Activated CD8-positive, alpha-beta memory T cell treated with anti-CD3 and anti-CD28 coated beads for 4 hours (primary cell): ENCODE results near the gene MARCHF10.
"Not testable (repeated sequence)": the region's sequence is repeated elsewhere in the genome, so short reads cannot be mapped to it uniquely, and the experiment has no call there.

Source experiments
- DNase-seq, 2 donors: peaks; one replicate each; pipeline ENCODE4 v3.0.0-alpha.2; 2020; ENCODE audit warnings: low read depth in 2 of 2

The MARCHF10 gene

DNA sequence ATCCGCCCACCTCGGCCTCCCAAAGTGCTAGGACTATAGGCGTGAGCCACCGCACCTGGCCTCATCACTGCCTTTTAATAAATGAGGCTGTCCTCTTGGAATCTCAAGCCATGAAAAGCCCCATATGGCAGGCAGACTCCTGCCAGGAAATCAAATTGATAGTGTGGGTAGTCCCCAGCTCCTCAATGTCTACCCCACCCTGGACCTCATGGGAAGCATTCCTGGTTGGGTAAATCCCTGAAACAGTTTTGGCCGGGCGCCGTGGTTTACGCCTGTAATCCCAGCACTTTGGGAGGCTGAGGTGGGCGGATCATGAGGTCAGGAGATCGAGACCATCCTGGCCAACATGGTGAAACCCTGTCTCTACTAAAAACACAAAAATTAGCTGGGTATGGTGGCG is 109.7 kb downstream of the MARCHF10 start:
- not testable (repeated sequence) for DNase-seq

DNA sequence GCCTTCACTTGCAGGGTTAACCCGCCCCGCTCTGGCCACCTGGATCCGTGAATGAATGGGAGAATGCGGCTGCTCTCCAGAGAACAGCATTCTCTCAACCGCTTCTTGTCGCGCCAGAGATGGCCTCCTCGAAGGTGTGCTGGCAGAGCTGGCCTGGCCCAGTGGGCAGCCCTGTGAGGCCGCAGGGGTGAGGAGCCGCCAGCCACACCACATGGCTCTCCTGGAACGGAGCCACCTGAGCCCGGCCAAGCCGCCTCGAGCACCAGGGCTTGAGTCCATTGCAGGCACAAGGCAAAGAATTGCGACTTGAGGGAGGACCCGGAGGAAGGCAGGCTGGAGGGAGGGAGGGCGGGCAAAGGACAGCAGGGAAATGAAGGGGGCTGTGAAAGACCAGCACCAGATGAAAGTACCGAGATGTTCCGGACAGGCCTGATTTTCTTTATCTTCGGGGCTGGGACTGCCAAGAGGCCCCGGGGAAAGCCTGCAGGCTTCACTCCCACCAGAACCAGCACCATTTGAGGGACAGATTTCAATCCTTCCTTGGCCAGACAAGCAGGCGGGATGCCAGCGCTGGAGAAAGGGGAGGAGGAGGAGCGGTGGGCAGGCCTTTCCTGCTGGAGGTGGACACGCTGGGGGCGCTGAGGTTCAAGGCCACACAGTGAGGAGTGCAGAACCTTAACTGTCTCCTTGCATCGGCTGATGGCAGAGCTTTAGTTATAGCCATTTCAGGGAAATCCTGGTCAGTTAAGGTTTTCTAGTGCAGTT is 111.2 kb downstream of the MARCHF10 start:
- no peak for DNase-seq

DNA sequence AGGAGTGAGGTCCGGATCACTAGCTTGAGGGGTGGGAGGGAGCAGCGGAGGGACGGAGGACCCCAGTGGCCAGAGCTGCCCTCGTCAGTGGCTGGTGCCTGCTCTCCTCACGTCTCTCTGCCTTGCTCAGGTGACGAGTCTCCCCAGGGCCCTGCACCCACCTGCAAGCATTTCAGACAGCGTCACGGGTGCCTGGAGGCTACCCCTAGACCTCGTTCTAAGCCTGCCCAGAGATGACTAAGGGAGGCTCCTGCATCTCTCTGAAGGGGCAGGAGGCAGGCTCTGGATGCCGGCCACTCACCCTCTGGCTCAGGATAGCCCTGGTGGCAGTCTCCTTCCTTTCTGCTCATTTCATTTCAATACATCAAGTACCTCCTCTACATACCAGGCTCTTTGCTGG is 111.9 kb downstream of the MARCHF10 start:
- no peak for DNase-seq

DNA sequence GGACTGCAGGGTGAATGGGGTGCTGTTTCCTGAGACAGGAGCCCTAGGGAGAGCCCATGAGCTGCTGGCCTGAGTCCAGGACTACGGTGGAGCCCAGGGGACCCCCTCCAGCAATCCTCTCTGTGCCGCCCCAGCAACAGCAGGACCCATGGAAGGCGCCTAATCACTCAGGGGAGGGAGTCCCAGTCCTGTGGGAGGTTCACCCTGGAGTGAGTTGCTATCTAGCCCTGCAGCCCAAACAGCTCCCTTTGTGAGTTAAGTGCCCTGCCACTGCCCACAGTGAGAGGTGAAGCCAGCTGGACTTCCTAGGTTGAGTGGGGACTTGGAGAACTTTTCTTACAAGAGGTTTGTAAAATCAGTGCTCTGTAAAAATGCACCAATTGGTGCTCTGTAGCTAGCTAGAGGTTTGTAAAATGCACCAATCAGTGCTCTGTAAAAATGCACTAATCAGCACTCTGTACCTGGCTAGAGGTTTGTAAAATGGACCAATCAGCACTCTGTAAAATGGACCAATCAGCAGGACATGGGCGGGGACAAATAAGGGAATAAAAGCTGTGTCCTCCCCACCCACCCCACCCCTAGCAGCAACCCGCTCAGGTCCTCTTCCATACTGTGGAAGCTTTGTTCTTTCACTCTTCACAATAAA is 112.9 kb downstream of the MARCHF10 start:
- not testable (repeated sequence) for DNase-seq

DNA sequence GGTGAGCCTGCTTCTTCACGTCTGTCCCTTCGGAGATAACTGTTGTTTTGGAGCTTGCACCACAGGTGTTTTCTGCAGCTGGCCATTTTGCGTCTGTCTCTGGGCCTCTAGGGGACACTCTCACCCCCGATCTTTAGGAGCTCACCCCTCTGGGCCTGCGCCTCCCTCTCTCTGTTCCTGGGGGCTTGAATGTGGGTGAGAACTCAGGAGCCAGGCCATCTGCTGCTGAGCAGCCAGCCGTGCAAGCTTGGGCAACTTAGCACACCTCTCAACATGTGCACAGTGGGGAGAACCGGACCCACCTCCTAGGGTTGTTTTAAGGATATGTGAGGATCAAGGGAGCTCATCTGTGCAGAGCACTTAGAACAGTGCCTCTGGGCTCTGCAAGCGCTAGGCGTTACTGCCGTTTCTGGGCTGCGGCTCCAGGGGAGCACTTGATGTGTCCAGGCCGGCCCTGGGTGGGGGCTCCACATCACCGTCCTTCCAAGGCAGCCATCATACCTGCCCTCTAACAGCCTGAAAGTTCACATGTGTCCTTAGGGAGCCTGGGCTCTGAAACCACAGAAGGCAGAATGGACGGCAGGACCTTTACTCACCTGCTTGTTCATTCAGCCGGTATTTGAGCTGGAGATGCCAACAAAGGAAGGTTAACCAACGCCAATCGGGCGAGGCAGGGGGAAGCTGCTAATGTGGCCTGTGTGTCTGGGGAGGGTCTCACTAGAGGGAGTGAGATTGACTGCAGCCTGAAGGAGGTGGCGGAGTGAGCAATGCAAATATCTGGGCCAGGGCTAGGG is 114.3 kb downstream of the MARCHF10 start:
- no peak for DNase-seq

DNA sequence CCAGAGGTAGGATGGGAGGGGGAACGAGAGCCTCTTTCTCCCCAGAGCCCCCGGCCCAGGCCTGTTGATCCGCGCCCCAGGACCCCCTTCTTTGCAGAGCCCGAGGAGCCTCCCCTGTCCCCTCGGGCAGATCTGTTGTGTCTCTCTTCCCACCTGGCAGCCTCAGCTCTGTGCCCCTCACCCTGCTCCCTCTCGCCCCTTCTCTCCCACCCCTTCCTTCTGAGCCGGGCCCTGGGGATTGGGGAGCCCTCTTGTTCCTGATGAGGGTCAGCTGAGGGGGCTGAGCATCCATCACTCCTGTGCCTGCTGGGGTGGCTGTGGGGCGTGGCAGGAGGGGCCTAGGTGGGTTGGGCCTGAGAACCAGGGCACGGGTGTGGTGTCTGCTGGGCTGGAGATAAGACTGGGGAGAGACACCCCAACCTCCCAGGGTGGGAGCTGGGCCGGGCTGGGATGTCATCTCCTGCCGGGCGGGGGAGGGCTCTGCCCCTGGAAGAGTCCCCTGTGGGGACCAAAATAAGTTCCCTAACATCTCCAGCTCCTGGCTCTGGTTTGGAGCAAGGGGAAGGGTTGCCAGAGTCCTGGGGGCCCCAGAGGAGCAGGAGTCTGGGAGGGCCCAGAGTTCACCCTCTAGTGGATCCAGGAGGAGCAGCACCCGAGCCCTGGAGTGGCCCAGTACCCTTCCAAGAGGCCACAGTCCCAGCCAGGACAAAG is 115.2 kb downstream of the MARCHF10 start:
- no peak for DNase-seq

DNA sequence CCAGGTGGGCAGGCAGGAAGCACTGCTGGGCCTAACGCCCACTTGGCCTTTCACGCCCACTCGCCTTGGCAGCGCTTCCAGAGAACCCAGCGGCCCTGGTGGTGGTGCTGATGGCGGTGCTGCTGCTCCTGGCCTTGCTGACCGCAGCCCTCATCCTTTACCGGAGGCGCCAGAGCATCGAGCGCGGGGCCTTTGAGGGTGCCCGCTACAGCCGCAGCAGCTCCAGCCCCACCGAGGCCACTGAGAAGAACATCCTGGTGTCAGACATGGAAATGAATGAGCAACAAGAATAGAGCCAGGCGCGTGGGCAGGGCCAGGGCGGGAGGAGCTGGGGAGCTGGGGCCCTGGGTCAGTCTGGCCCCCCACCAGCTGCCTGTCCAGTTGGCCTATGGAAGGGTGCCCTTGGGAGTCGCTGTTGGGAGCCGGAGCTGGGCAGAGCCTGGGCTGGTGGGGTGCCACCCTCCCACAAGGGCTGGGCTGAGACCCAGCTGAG is 115.9 kb downstream of the MARCHF10 start:
- no peak for DNase-seq

DNA sequence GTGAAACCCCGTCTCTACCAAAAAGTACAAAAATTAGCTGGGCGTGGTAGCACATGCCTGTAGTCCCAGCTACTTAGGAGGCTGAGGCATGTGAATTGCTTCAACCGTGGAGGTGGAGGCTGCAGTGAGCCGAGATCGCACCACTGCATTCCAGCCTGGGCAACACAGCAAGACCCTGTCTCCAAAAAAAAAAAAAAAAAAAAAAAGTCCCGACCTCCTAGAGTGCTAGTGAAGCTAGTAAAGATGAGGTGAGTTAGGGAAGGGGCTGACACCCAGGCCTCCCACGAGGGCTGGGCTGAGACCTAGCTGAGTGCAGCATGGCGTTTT is 116.6 kb downstream of the MARCHF10 start:
- not testable (repeated sequence) for DNase-seq

DNA sequence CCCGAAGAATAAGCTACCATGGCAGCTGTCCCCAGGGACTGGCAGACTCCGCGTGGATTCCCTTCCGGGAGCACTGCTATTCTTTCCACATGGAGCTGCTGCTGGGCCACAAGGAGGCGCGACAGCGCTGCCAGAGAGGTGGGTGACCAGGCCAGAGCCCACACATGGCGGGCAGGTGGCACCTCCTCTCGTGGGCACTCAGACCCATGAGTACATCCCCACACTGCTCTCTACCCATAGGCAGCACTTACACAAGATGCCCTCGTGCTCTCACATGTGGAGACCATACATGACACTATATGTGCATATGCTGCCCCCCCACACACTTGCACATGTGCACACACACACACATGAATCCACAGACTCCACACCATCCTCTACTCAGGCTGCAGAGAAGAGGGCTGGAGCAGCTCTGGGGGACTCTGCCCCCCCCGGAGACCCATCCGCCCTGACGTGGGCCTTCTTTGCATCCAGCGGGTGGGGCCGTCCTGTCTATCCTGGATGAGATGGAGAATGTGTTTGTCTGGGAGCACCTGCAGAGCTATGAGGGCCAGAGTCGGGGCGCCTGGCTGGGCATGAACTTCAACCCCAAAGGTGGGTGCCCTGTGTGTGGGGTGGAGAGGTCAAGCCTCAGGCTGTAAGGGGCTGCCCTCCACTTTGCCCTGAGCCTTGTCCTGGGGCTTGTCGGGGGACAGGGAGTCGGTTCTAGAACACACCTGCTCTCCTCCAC is 117.8 kb downstream of the MARCHF10 start:
- DNase-seq, result no peak

DNA sequence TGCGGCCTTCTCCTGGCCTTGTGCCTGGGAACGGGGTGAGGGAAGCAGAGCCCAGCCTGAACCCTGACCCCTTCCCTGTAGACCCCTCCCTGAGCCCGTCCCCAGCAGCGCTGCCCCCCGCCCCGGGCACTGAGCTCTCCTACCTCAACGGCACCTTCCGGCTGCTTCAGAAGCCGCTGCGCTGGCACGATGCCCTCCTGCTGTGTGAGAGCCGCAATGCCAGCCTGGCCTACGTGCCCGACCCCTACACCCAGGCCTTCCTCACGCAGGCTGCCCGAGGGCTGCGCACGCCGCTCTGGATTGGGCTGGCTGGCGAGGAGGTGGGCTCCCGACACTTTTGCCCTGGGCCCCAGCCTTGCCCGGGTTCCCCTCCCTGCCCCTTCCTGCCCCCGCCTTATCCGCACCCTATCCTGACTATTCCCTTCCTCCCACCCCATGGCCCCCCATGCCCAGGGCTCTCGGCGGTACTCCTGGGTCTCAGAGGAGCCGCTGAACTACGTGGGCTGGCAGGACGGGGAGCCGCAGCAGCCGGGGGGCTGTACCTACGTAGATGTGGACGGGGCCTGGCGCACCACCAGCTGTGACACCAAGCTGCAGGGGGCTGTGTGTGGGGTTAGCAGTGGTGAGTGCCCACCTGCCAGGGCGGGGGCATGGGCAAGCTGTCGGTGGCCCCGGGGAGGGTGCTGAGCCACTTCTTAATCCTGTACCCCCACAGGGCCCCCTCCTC is 118.5 kb downstream of the MARCHF10 start:
- DNase-seq, result no peak

DNA sequence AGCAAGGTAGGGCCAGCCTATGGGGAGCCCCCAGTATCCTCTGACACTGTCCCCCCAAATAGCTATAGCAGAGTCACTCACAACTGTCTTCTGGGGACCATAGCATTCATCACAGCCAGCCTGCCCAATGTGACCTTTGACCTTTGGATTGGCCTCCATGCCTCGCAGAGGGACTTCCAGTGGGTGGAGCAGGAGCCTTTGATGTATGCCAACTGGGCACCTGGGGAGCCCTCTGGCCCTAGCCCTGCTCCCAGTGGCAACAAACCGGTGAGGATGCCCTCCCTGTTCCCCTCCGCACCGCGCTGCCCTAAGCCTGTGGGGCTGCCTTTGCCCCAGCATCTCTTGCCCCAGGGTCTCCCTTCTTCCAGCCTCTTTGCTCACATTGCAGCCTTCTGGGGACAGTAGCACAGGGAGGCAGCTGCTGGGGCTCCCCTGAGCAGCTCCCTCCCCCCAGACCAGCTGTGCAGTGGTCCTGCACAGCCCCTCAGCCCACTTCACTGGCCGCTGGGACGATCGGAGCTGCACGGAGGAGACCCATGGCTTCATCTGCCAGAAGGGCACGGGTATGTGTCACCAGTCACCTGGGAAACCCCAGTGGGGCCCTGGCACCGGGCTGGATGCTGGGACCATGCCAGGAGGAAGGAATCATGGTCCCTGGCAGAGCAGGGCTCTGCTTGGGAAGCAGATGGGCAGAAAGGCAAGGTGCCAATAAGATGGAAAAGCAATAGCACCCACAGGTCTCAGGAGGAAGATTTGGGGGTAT is 119.5 kb downstream of the MARCHF10 start:
- DNase-seq, result no peak

DNA sequence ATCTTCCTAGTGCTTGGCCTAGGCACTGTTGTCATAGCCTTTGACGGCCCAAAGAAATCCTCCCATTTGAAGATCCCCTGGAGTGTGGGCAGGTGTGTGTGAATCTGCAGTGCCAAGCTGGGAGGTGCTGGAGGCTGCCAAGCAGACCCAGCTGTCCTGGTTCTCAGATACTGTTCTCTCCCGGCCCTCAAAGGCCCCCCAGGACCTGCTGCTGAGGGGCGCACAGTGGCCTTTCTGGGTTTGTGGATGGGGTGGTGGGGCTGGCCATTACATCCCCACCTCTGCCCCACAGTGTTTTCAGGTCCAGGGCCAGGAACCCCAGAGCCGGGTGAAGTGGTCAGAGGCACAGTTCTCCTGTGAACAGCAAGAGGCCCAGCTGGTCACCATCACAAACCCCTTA is 120.1 kb downstream of the MARCHF10 start:
- no peak for DNase-seq

DNA sequence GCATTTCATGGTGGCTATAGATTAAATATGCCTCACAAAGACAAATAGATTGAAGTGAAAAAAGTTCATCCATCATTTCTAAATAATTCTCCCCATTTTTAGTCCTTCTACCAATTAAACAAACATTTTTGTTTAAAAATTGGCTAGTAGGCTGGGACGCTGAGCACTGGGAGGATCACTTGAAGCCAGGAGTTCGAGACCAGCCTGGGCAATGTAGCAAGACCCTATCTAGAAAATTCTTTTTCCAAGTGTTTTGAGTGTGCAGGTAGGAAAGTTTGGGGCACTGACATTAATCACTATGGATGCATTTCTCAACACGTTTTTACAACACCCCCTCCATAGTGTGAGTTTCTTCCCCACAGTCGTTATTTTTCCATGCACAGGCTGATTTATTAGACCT is 123.9 kb downstream of the MARCHF10 start:
- no peak for DNase-seq

DNA sequence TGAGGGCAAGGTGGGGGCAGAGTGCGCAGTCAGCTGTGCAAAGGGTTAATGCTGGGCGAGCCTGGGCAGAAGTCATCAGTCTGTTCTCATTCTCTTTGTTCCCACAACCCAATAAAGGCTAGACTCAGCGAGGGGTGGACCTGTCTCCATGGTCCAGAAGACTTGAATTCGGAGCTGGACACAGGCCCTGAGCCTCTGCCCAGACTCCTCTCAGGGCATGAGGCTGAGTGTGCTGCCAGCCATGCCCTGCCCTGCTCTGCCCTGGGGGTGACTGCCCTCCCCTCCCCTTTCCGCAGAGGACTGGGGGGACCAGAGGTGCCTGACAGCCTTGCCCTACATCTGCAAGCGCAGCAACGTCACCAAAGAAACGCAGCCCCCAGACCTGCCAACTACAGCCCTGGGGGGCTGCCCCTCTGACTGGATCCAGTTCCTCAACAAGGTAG is 126.2 kb downstream of the MARCHF10 start:
- no peak for DNase-seq

DNA sequence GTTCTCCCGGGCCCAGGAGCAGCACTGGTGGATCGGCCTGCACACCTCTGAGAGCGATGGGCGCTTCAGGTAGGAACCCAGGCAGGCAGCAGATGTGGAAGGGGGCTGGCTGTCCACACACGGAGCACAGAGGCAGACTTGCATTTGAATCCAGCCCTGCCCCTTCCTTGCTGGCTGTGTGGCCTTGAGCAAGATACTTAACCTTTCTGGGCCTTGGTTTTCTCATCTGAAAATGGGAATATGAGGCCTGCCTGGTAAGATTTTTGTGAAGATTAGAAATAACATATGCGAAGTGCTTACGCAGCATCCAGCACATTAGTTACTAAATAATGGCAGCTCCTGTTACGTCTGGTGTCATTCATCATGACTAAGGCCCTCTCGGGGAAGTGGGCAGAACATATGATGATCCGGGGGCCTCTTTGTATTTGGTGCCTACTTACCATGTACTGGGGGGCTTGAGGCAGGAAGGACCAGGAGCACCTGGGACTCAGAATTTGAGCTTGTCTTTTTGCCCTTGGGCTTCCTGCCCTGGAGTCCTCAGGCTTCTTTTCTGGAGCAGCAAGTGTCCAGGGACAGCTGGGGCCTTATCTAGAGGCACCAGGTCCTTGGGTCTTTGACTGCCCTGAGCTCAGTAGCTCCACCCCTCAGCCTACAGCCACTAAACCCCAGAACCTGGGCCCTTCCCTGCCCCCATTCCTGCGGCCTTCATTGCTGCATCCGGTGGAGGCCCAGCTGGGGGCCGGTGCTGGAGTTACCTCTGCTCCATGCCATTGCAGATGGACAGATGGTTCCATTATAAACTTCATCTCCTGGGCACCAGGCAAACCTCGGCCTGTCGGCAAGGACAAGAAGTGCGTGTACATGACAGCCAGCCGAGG is 126.8 kb downstream of the MARCHF10 start:
- DNase-seq, result no peak

DNA sequence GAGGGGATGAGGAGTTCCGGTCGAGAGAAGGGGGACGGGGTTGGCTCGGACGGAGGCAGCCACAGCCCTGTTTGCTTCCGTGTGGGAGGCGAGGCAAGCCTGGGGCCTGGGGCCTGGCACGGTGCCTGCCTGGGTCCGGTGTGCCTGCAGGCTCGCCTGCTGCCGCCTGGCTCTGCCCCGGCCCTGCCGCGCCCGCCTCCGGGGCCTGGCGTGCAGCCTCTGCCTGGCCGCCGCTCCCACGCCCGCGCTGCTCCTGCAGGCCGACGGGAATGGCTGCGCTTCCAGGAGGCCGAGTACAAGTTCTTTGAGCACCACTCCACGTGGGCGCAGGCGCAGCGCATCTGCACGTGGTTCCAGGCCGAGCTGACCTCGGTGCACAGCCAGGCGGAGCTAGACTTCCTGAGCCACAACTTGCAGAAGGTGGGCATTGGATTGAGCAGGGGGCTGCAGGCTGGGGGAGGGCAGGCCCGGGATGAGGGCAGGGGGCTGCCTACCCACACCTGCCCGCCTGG is 127.5 kb downstream of the MARCHF10 start:
- DNase-seq, result no peak

DNA sequence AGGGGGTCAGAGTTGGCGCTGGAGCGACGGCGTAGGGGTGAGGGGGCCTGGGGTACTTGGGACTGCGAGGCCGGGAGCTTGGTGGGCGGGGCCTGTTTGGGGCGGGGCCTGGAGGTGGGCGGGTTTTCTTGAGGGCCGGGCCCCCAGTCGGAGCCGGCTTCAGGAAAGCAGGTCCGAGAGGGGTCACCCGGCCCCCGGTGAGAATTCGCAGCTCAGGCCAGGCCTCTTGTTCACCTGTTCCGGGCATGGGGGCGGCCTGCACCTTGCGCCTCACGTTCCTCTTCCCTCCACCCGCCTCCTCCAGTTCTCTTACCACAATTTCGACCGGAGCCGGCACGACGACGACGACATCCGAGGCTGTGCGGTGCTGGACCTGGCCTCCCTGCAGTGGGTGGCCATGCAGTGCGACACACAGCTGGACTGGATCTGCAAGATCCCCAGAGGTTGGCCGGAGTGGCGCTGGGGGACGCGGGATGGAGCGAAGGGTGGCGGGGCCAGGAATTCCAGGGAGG is 128.2 kb downstream of the MARCHF10 start:
- DNase-seq, result no peak

DNA sequence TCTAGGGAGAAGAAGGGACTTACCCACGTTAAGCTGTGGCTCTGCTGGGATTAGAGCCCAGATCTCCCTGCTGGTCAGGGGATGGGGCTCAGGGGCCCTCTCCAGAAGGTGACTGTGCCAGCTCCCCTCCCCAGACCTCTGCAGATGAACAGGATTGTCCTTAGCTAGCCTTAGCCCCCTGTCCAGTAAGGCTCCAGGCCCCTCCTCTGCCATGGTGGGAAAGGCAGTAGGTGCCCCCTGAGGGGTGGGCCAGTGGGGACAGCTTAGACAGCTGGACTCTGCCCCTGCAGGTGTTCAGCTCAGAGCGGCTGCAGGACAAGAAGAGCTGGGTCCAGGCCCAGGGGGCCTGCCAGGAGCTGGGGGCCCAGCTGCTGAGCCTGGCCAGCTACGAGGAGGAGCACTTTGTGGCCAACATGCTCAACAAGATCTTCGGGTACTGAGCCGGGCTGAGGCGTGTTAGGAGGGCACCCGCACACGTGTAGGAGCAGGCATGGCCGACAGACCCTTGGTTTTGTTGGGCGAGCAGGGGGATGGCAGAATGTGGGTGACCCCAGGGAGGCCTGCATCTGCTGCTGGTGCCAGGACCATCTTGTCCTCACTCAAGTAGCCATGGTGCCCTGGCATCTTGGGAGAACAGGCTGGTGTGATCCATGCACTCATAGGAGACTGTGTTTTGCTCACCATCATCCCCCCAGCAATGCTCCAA is 129.7 kb downstream of the MARCHF10 start:
- DNase-seq, result no peak
